Stomach (tissue), 9 donors: ENCODE measurements around the gene GIPC3. TPM values are rescaled to one million over a fixed set of nuclear protein-coding genes. Genes with fewer than 3 reads are reported as not detected.
"Not testable (repeated sequence)": the region's sequence is repeated elsewhere in the genome, so short reads cannot be mapped to it uniquely, and the experiment has no call there.

Experiments
- DNase-seq, 2 donors: peaks; one replicate each; pipeline versions ENCODE4 v3.0.0 to v3.0.0-alpha.2; 2013 to 2019
- H3K27ac ChIP-seq, 5 donors: fragments of 200-600 bp in 4 of 5; sonication (generic) in 4 of 5; one replicate each; pipeline ENCODE4 v1.5.1; 2013 to 2019; ENCODE audit warnings: mild to moderate bottlenecking in 1 of 5, moderate library complexity in 1 of 5
- H3K27me3 ChIP-seq, 3 donors: fragments of 200-600 bp; sonication (generic); one replicate each; pipeline ENCODE4 v1.5.1; 2017 to 2019; ENCODE audit warnings: mixed run types in 1 of 3
- H3K36me3 ChIP-seq, 4 donors: fragments of 200-600 bp; sonication (generic); 1 replicate in 3 of 4; 2 replicates in 1 of 4; pipeline ENCODE4 v1.5.1; 2016 to 2019
- H3K4me1 ChIP-seq, 4 donors: fragments of 200-600 bp; sonication (generic); one replicate each; pipeline ENCODE4 v1.5.1; 2016 to 2019
- H3K4me3 ChIP-seq, 4 donors: fragments of 200-600 bp; sonication (generic) in 3 of 4; one replicate each; pipeline ENCODE4 v1.5.1; 2016 to 2019; ENCODE audit warnings: mild to moderate bottlenecking in 1 of 4
- H3K9me3 ChIP-seq, 4 donors: fragments of 200-600 bp; sonication (generic); one replicate each; pipeline ENCODE4 v1.5.1; 2016 to 2019
- CTCF ChIP-seq, 7 experiments: fragments of 450-650 bp in 4 of 7; fragments of 200-600 bp in 3 of 7; sonication (generic) in 3 of 7; IDR thresholded peaks; one replicate each; pipeline ENCODE4 v1.5.1; 2016 to 2019; ENCODE audit warnings: antibody characterized with exemption in 7 of 7, control low read depth in 2 of 7, mild to moderate bottlenecking in 1 of 7
- EP300 ChIP-seq: sonication (generic); formaldehyde crosslinking; IDR thresholded peaks from one replicate; pipeline ENCODE4 v1.6.1; 2017; ENCODE audit warnings: antibody characterized with exemption
- POLR2A ChIP-seq, 4 donors: fragments of 450-650 bp; IDR thresholded peaks; one replicate each; pipeline ENCODE4 v1.6.1; 2016; ENCODE audit warnings: antibody characterized with exemption in 4 of 4, control low read depth in 2 of 4, mild to moderate bottlenecking in 1 of 4, moderate library complexity in 1 of 4
- POLR2AphosphoS5 ChIP-seq, 3 donors: sonication (generic); formaldehyde crosslinking; IDR thresholded peaks; one replicate each; pipeline ENCODE4 v1.6.1; 2016; ENCODE audit warnings: antibody characterized with exemption in 3 of 3
- WGBS, 5 donors: extraction: QIAGEN DNeasy Blood & Tissue Kit in 3 of 5; methylation state at CpG; one replicate each; pipeline versions ENCODE4 v1.1.5 to v1.1.7; 2013 to 2018; 5-methylcytosine and 5-hydroxymethylcytosine counted together
- intact Hi-C: fragments of 100-400 bp; cut with DNase I; formaldehyde crosslinking; loops from one replicate; pipeline ENCODE4 v1.15.1; 2023; ENCODE audit warnings: low total_unique reads
- polyA plus RNA-seq, 3 donors: library from polyadenylated mRNA; stranded (reverse); fragments of 200-250 nt; gene quantifications; one replicate each; pipeline ENCODE4 v1.2.3, GENCODE V29; 2013
- total RNA-seq, 5 donors: library from RNA; depleted of rRNA; stranded (reverse); fragments of >200 nt; gene quantifications; one replicate each; pipeline versions ENCODE4 v1.1.0 to v1.2.3, GENCODE V29; 2014 to 2016
- donor health status: healthy with polysubstance abuse.
- donor health status: Bipolar disorder and iron deficiency.
- donor health status: healthy.

The GIPC3 gene
- total and polyA plus RNA-seq, 8 donors: 0.75 to 2.9 (median 1.5) TPM; not detected in 4

DNA sequence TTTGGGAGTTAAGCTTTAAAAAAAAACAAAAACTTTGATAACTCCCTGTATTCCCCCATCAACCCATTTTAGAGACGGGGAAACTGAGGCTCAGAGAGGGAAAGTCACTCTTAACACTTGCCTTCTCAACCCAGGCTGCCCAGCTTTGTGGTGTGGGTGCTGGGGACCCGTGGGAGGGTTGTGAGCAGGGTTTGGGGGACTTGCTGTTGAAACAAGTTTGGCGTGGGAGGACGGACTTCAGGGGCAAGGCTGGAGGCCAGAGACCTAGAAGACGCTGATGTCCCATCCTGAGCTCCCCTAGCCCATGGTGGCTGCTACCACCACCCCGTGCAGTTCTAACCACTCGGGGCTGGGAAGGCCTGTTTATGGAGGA, 42.1 kb downstream of the GIPC3 start:
- H3K27ac ChIP-seq: peak overlapping the region; percentile 35 to 93 (median 90)
- TF ChIP-seq EP300 (no peak), CTCF (IDR thresholded peaks at IDR 0.05) (no peak), POLR2AphosphoS5 (IDR thresholded peaks at IDR 0.05) (no peak), POLR2A (IDR thresholded peaks at IDR 0.05) (no peak)

GRCh38 chr19:3628766-3629165, 43.5 kb downstream of the GIPC3 start:
- intact Hi-C loops, H3K4me3 ChIP-seq, H3K9me3 ChIP-seq, DNase-seq, H3K27me3 ChIP-seq, H3K27ac ChIP-seq: not testable (repeated sequence)
- 60 to 66% (median 62%) methylated on average over 9 of the region's 9 CpGs for WGBS, 5 donors
- Histone ChIP-seq H3K36me3 (peaks cover 0 to 41% (median 37%) of the 10 kb centered on the region in 4 donors), H3K4me1 (peaks cover 14 to 32% (median 31%) of the 10 kb centered on the region in 4 donors)

More for the DNA sequence above, 42.1 kb downstream of the GIPC3 start:
- intact Hi-C loops: no loop called here
- H3K4me1 ChIP-seq: peaks cover 14 to 34% (median 31%) of the 10 kb centered on the region in 4 donors
- no peak for DNase-seq
- H3K9me3 ChIP-seq: no peaks in the 10 kb centered on the region
- peaks cover 3 to 41% (median 39%) of the 10 kb centered on the region in 4 donors for H3K36me3 ChIP-seq
- 53 to 65% (median 56%) methylated on average over 7 of the region's 7 CpGs for WGBS, 5 donors
- H3K27me3 ChIP-seq: no peaks in the 10 kb centered on the region
- peak overlapping the region in 2 of 4 donors; percentile 93 to 100 for H3K4me3 ChIP-seq

DNA sequence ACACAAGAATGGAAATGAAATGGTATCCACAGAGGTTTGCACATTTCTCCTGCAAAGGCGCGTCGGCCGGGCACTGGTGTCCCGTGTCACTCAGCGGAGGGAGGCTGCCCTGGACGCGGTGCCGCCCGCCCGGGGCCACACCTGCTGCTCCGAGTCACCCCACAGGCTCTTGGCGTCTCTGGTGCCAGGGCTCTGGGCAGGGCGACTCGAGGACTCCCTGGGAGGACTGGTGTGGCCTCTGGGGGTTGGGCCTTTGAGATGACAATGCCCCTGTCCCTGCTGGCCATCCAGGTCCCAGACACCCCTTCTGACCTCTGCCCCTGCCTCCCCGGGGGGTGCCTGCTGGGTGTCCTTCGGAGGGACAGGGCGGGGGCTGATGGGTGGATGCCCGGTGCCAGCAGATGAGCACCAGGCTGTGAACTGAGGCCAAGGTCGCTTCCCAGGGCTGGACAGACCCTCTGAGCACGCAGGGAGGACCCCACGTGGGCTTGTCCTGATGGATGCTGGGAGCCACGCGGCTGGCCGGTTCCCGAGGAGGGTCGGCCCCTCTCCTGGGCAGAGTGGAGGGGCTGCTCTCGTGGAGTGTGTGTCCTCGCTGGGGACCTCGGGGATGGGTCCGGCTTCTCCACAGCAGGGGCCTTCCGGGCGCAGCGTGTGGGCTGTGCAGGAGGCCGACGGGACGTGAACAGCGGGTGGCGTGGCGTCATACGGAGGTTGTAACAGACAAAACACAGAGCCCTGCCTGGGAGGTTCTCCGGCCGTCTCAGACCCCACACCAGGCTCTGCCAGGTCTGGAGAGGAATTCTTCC, 46.0 kb downstream of the GIPC3 start:
- WGBS, 5 donors: 89 to 92% (median 90%) methylated on average over 29 to 43 of the region's 43 CpGs
- DNase-seq: no peak
- Histone ChIP-seq H3K9me3 (no peaks in the 10 kb centered on the region), H3K36me3 (peaks cover 0 to 64% (median 44%) of the 10 kb centered on the region in 4 donors), H3K27me3 (no peaks in the 10 kb centered on the region), H3K4me1 (peaks cover 0 to 7% (median 7%) of the 10 kb centered on the region in 4 donors), H3K4me3 (no peak overlapping the region), H3K27ac (no peak overlapping the region)
- intact Hi-C loops: no loop called here
- TF ChIP-seq POLR2A (IDR thresholded peaks at IDR 0.05): no peak
- no peak for TF ChIP-seq EP300
- TF ChIP-seq CTCF (IDR thresholded peaks at IDR 0.05): no peak
- TF ChIP-seq POLR2AphosphoS5 (IDR thresholded peaks at IDR 0.05): no peak

DNA sequence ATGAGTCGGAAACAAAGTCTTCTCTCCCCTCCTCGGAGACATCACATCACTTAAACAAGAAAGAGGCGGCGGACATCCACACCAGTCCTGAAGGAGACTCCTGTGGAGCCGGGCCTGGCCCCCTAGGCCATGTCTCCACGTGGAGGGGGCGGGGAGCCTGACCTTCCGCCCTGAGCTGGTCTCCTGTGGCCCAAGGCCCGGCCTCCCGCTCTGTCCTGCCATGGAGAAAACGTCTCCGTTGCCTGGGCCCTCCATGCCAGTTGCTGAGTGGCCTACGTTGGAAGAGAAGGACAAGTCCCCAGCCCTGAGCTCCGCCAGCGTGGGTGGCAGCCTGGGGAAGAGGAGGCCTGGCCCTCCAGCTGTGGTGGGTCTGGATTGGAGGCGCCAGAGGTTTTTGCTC, 46.8 kb downstream of the GIPC3 start:
- DNase-seq: no peak
- no peak overlapping the region for H3K4me3 ChIP-seq
- WGBS, 5 donors: 77 to 89% (median 85%) methylated on average over 2 to 16 of the region's 16 CpGs
- peak overlapping the region in 1 of 5 donors; percentile 58 for H3K27ac ChIP-seq
- intact Hi-C loops: no loop called here
- H3K27me3 ChIP-seq: no peaks in the 10 kb centered on the region
- H3K36me3 ChIP-seq: peaks cover 6 to 72% (median 52%) of the 10 kb centered on the region in 4 donors
- peaks cover 0 to 6% (median 5%) of the 10 kb centered on the region in 4 donors for H3K4me1 ChIP-seq
- H3K9me3 ChIP-seq: no peaks in the 10 kb centered on the region
- TF ChIP-seq POLR2A (IDR thresholded peaks at IDR 0.05) (no peak), POLR2AphosphoS5 (IDR thresholded peaks at IDR 0.05) (no peak), EP300 (no peak), CTCF (IDR thresholded peaks at IDR 0.05) (no peak)
